GM18498 (cell line): Measurements from ENCODE around the gene SOX2.

Experiments
- ATAC-seq: cut with Tn5 transposase; IDR thresholded peaks from one replicate; pipeline ENCODE4 v1.9.1; 2021; ENCODE audit warnings: mild to moderate bottlenecking, moderate library complexity; ENCODE audit not compliant: unreplicated experiment

The SOX2 gene

GRCh38 chr3:181711325-181712135 lies at the start of gene SOX2:
SOX2 (plus strand) TSS chr3:181711925; CDS start chr3:181712361, 436 bp downstream.
- peak; percentile 49 for ATAC-seq

GRCh38 chr3:181683563-181683962 lies 28.2 kb upstream of the SOX2 start:
- ATAC-seq = no peak

DNA sequence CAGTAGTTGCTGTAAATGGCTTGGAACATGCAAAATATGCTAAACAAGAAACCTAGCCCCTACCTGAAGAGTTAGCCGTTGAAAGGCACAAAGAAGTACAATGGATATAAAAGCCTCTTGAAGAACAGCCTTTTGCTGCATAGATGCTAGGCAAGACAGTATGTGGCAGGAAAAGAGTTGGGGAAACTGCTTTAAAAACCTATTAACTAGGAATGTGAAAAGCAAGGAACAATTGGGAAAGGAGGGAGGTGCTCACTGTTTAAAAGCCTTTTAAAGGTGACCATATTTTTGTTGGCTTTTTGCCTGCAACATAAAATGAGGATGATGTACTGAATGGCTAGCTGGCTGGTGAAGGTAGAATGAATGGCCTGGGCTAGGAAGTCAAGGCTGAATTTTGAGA lies 24.5 kb upstream of the SOX2 start:
- no peak for ATAC-seq

DNA sequence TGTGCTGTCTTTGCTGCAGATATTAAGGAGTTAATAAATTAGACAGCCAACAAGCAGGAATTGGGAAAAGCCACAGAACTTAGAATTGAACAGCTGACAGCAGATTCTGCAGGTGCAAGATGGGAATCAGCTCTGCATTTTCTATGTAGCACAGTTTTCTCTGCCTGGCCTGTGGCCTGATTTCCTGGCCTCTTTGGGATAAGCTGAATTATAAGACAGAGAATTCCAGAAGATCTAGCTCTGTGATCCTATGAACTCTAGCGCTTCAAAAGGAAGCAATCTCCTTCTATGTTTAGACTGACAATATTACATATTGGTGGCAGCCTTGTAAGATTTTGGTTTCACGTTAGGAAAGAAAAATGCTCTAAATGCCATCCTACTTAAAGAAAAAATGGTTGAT lies 24.0 kb upstream of the SOX2 start:
- no peak for ATAC-seq

GRCh38 chr3:181689546-181689945 lies 22.2 kb upstream of the SOX2 start:
- ATAC-seq = no peak

- ATAC-seq = no peak
These were observed 21.0 kb upstream of the SOX2 start for GRCh38 chr3:181690769-181691168.

DNA sequence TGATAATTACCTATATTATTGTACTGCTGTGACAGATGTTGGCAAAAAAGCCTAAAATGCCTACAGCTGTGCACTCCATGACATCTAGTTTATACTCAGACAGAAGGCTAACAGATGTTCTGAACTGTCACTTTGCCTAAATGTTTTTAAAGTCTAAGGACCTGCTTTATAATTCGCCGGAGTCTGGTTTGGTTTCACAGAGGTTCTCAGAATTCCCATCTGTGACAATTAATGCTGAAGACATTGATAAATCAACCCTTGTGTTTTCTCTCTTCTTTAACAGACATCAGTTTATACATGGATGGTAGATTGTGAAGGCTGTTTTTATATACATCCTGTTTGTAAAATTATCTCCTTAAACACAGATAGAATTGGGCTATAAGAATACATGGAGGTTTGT lies 19.8 kb upstream of the SOX2 start:
- no peak for ATAC-seq

GRCh38 chr3:181692311-181693145 lies 19.2 kb upstream of the SOX2 start:
- ATAC-seq = no peak

- no peak for ATAC-seq
These were observed 18.4 kb upstream of the SOX2 start for GRCh38 chr3:181693280-181693679.

- ATAC-seq = no peak
These were observed 16.7 kb upstream of the SOX2 start for GRCh38 chr3:181694805-181695660.

GRCh38 chr3:181695661-181696491 lies 15.8 kb upstream of the SOX2 start:
- ATAC-seq = no peak

DNA sequence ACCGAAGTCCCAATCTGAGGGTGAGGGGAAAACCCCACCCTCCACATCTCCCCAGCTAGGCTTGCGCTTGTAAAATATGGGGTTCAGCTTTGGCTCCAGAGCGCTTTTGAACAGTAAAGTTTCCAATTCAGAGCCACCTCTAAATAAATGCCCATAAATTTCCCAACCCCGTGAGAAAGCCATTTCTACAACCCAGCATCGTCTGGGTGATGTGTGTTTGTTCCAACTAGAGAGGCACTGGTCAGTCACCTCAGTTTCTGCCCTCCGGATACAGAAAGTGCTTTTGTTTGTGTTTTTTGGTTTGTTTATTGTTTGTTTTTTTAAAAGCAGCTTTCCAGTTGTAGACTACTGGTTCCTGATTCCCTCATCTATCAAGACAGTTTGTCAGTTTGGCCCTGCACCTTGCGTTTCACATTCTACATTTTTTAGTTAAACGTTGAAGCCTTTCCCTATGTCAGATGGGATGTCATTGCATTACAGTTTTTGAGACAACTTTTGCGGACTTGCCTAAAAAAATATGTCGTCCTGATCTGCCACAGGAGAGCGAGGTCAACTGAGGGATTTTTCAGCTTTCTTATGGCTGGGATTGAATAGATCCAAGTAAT lies 15.0 kb upstream of the SOX2 start:
- no peak for ATAC-seq

- no peak for ATAC-seq
These were observed 13.3 kb upstream of the SOX2 start for GRCh38 chr3:181698263-181698954.

DNA sequence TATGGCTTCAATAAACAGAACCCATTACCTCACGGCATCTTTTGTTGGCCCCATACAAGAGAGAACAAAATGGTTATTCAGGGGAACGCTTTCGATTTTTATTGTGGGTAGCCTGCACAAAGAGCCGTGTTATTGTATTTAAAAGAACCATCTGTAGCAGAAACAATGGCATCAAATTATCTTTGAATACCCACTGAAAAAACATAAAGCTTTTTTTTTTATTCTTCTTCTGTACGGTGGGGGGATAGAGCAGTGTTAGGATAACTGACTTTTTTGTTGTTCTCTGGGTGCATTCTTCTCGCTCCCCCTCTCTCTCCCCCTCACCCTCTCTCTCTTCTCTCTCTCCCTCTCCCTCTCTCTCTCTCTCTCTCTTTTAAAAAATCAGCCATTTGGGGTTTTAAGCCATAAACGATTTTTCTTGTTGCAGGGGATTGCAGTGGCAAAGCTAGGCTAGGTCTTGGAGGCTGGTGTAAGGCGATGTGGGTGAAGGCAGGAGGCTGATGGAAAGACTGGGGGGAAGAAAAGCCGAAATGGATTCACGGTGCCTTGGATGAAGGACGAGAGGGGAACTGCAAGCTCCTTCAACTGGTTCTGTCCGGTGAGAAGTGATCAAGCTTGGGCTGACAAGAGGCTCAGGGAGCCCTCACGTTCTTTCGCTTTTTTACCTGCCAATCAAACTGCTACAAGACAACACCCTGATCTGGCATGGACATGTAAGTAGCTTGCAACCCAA lies 12.4 kb upstream of the SOX2 start:
- ATAC-seq = no peak

- ATAC-seq = peak; percentile 73
These were observed 11.3 kb upstream of the SOX2 start for GRCh38 chr3:181700168-181701087.

- ATAC-seq = no peak
These were observed 10.6 kb upstream of the SOX2 start for GRCh38 chr3:181701096-181701495.

GRCh38 chr3:181703601-181704420 lies 7.9 kb upstream of the SOX2 start:
- ATAC-seq = no peak
